ENCODE measurements around the gene C16orf46. TPM values are rescaled to one million over a fixed set of nuclear protein-coding genes. Genes with fewer than 3 reads are reported as not detected.

Gene C16orf46
- total and polyA plus RNA-seq, 9 of the 15 experiments (the other 6 are each of a cell fraction or from before 2014, with no cell fraction given) = 0.10 to 0.98 (median 0.41) TPM; not detected in 1

- TF ChIP-seq POLR2B (IDR thresholded peaks at IDR 0.05; ENCODE audit: low read depth, partially characterized antibody) (peak; percentile 86), ZNF764 (CRISPR knock-in tag; IDR thresholded peaks at IDR 0.05; ENCODE audit: low read depth) (0 out of 2 replicates have a peak, but pooled peaks have one; percentile 68), ZNF143 (CRISPR knock-in tag; IDR thresholded peaks at IDR 0.05) (0 out of 2 replicates have a peak, but pooled peaks have one; percentile 38), MITF (IDR thresholded peaks at IDR 0.05) (no peak), ESRRA (IDR thresholded peaks at IDR 0.05; ENCODE audit: borderline replicate concordance, low read depth) (peak; percentile 56), ZNF232 (CRISPR knock-in tag; IDR thresholded peaks at IDR 0.05) (0 out of 2 replicates have a peak, but pooled peaks have one; percentile 15), ZNF395 (CRISPR knock-in tag; IDR thresholded peaks at IDR 0.05) (peak; percentile 85; the same call in 1 of the 2 replicates), ZBED1 (IDR thresholded peaks at IDR 0.05) (no peak; the same call in 1 of the 2 replicates), SUPT5H (IDR thresholded peaks at IDR 0.05) (peak; percentile 83), TAF1 (IDR thresholded peaks at IDR 0.05; ENCODE audit: control insufficient read depth, extremely low read depth, insufficient read depth, low read length, severe bottlenecking) (peak; percentile 71), SIN3A (IDR thresholded peaks at IDR 0.05; ENCODE audit: borderline replicate concordance in 2 of 2, control insufficient read depth in 1 of 2, low read depth in 2 of 2, low read length in 2 of 2) (peak; percentile 95 to 98), ZFP30 (CRISPR knock-in tag; IDR thresholded peaks at IDR 0.05; ENCODE audit: borderline replicate concordance) (no peak), GABPA (tag; conservative IDR thresholded peaks at IDR 0.05; ENCODE audit: low read depth) (peak; percentile 99), ZNF639 (CRISPR knock-in tag; conservative IDR thresholded peaks at IDR 0.05 in 1 of 2, IDR thresholded peaks at IDR 0.05 in 1 of 2) (0 out of 4 replicates have a peak, but pooled peaks of 1 of the 2 experiments have one; percentile 34), SP1 (CRISPR knock-in tag; IDR thresholded peaks at IDR 0.05) (peak; percentile 93), GTF2A2 (tag; IDR thresholded peaks at IDR 0.05) (peak; percentile 87), CEBPG (CRISPR knock-in tag; IDR thresholded peaks at IDR 0.05) (peak; percentile 52; the same call in 1 of the 2 replicates), CEBPG (tag; conservative IDR thresholded peaks at IDR 0.05 in 1 of 2, IDR thresholded peaks at IDR 0.05 in 1 of 2) (no peak), ZNF280B (CRISPR knock-in tag; IDR thresholded peaks at IDR 0.05) (0 out of 2 replicates have a peak, but pooled peaks have one; percentile 51), ZNF586 (CRISPR knock-in tag; conservative IDR thresholded peaks at IDR 0.05) (no peak)
Measured at GRCh38 chr16:81077076-81077940, at the start of gene C16orf46 (continued).
